GM23248 (cell line): ENCODE data around the gene PDXDC1.

Source experiments
- EZH2 ChIP-seq: fragments of 200-600 bp; sonication (generic); IDR thresholded peaks from 2 replicates; pipeline ENCODE4 v1.6.1; 2018; ENCODE audit warnings: antibody characterized with exemption, mild to moderate bottlenecking; ENCODE audit not compliant: insufficient read depth, poor library complexity, severe bottlenecking
- EZH2phosphoT487 ChIP-seq: fragments of 200-600 bp; sonication (generic); IDR thresholded peaks from 2 replicates; pipeline ENCODE4 v1.6.1; 2018; ENCODE audit warnings: antibody characterized with exemption, moderate library complexity, mild to moderate bottlenecking, low read depth; ENCODE audit not compliant: insufficient read depth

DNA sequence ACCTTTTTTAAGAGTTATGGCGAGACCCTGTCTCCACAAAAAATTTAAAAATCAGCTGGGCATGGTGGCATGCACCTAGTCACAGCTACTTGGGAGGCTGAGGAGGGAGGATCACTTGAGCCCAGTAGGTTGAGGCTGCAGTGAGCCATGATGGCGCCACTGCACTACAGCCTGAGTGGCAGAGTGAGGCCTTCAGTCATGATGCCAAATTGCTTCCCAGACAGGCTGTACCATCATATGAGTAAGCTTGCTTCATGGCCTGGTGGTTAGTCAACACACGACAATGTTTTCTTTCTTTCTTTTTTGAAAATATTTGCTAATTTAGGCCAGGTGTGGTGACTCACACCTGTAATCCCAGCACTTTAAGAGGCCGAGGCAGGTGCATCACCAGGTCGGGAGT is 68.5 kb downstream of the PDXDC1 start:
- TF ChIP-seq EZH2phosphoT487 (no peak), EZH2 (no peak)
